Breast epithelium (tissue), 4 donors: ENCODE data around the gene LPP. TPM values are rescaled to one million over a fixed set of nuclear protein-coding genes. Genes with fewer than 3 reads are reported as not detected.

Source experiments
- DNase-seq, 2 donors: peaks; one replicate each; pipeline ENCODE4 v3.0.0-alpha.2; 2019; ENCODE audit warnings: low spot score in 2 of 2
- H3K27ac ChIP-seq, 2 donors: fragments of 200-600 bp; sonication (generic) in 1 of 2; one replicate each; pipeline ENCODE4 v1.5.1; 2016 to 2019; ENCODE audit warnings: mild to moderate bottlenecking in 1 of 2
- H3K27me3 ChIP-seq, 2 donors: fragments of 200-600 bp; sonication (generic) in 1 of 2; one replicate each; pipeline versions ENCODE4 v1.5.1 to v1.6.0; 2017 to 2019; ENCODE audit warnings: control low read depth in 1 of 2, mild to moderate bottlenecking in 1 of 2
- H3K36me3 ChIP-seq: fragments of 200-600 bp; one replicate; pipeline ENCODE4 v1.5.1; 2019
- H3K4me1 ChIP-seq, 2 donors: fragments of 200-600 bp; sonication (generic); one replicate each; pipeline ENCODE4 v1.5.1; 2016 to 2019; ENCODE audit warnings: control low read depth in 1 of 2
- H3K4me3 ChIP-seq, 3 donors: fragments of 200-600 bp; sonication (generic); 1 replicate in 2 of 3; 2 replicates in 1 of 3; pipeline ENCODE4 v1.5.1; 2016 to 2019; ENCODE audit warnings: mild to moderate bottlenecking in 3 of 3, moderate library complexity in 2 of 3
- H3K9me3 ChIP-seq, 2 donors: fragments of 200-600 bp; sonication (generic) in 1 of 2; one replicate each; pipeline ENCODE4 v1.5.1; 2016 to 2019; ENCODE audit warnings: control low read depth in 1 of 2
- CTCF ChIP-seq, 3 donors: fragments of 450-650 bp; IDR thresholded peaks; one replicate each; pipeline ENCODE4 v1.5.1; 2016 to 2017; ENCODE audit warnings: antibody characterized with exemption in 3 of 3, mild to moderate bottlenecking in 3 of 3, moderate library complexity in 3 of 3
- POLR2A ChIP-seq: fragments of 450-650 bp; IDR thresholded peaks from one replicate; pipeline ENCODE4 v1.6.1; 2016; ENCODE audit warnings: antibody characterized with exemption, mild to moderate bottlenecking, moderate library complexity
- POLR2AphosphoS5 ChIP-seq, 3 donors: sonication (generic); formaldehyde crosslinking; IDR thresholded peaks; one replicate each; pipeline ENCODE4 v1.6.1; 2017; ENCODE audit warnings: antibody characterized with exemption in 3 of 3
- intact Hi-C: fragments of 100-400 bp; cut with DNase I; formaldehyde crosslinking; loops from one replicate; pipeline ENCODE4 v1.15.1; 2023; ENCODE audit warnings: low total_unique reads
- total RNA-seq, 3 donors: library from RNA; depleted of rRNA; stranded (reverse); fragments of >200 nt; gene quantifications; one replicate each; pipeline ENCODE4 v1.1.0, GENCODE V29; 2016

LPP gene
- total RNA-seq, 3 donors from 2014 or later = 135 to 183 (median 147) TPM

GRCh38 chr3:188108703-188109412, 45.1 kb upstream of the LPP start:
- DNase-seq = no peak
- H3K9me3 ChIP-seq = no peaks in the 10 kb centered on the region
- no peaks in the 10 kb centered on the region for H3K27me3 ChIP-seq
- TF ChIP-seq CTCF (IDR thresholded peaks at IDR 0.05) (no peak), POLR2A (no peak), POLR2AphosphoS5 (IDR thresholded peaks at IDR 0.05) (no peak)
- no peak overlapping the region for H3K27ac ChIP-seq
- no peaks in the 10 kb centered on the region for H3K4me1 ChIP-seq
- intact Hi-C loops = no loop called here
- H3K36me3 ChIP-seq = no peaks in the 10 kb centered on the region
- no peak overlapping the region for H3K4me3 ChIP-seq

DNA sequence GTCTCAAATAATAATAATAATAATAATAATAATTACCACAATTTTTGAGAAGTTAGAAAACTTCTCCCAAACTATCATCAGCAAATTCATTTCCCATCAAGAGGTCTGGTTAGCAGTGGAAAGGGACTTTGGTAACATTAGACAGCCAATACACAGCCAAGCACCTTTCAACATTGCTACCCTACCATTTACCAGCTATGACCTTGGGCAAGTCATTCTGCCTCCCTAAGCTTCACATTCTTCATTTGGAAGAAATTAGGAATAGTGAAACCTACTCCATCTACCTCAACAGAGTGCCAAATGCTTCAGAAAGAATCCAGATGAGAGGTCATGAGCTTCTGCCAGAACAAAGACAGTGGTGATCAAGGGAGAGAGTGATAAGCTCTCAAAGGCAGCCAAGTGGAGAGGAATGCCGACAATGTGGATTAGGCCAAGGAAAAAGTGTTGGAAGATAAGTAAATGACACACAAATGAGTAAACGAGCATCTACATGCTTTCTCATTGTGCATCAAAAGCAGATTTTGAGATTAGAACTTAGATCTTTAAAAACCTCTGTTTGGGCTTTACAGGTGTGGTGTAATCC, 42.9 kb upstream of the LPP start:
- intact Hi-C loops = no loop called here
- Histone ChIP-seq H3K4me3 (no peak overlapping the region), H3K9me3 (no peaks in the 10 kb centered on the region), H3K27ac (no peak overlapping the region), H3K36me3 (no peaks in the 10 kb centered on the region), H3K4me1 (no peaks in the 10 kb centered on the region), H3K27me3 (no peaks in the 10 kb centered on the region)
- no peak for DNase-seq
- TF ChIP-seq POLR2AphosphoS5 (IDR thresholded peaks at IDR 0.05) = no peak
- TF ChIP-seq POLR2A = no peak
- no peak for TF ChIP-seq CTCF (IDR thresholded peaks at IDR 0.05)

GRCh38 chr3:188113756-188114155, 40.2 kb upstream of the LPP start:
- no peak for TF ChIP-seq POLR2AphosphoS5 (IDR thresholded peaks at IDR 0.05)
- no peak for TF ChIP-seq POLR2A
- TF ChIP-seq CTCF (IDR thresholded peaks at IDR 0.05) = no peak
- no peaks in the 10 kb centered on the region for H3K36me3 ChIP-seq
- DNase-seq = no peak

DNA sequence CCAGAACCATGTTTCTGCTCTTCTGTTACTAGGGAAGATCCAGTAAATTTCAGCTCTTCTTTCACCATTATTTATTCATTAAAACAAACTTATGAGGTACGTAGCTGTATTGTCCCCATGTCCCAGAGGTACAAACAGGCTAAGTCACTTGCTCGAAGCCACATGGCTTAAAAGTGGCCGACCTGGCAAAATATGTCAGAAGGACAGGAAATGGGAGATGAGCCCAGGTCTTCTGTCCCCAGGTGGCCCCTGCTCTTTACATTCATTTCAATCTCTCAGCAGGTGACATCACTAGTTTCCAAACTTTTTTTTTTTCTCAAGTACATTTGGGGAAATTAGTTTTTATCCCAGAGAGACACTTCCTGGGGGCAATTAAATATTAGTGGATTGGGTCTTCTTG, 34.1 kb upstream of the LPP start:
- Histone ChIP-seq H3K9me3 (no peaks in the 10 kb centered on the region), H3K27ac (no peak overlapping the region), H3K36me3 (no peaks in the 10 kb centered on the region), H3K4me1 (no peaks in the 10 kb centered on the region), H3K4me3 (no peak overlapping the region), H3K27me3 (no peaks in the 10 kb centered on the region)
- intact Hi-C loops = no loop called here
- DNase-seq = no peak
- TF ChIP-seq POLR2A (no peak), POLR2AphosphoS5 (IDR thresholded peaks at IDR 0.05) (no peak), CTCF (IDR thresholded peaks at IDR 0.05) (no peak)

More at GRCh38 chr3:188113756-188114155, 40.2 kb upstream of the LPP start:
- Histone ChIP-seq H3K9me3 (no peaks in the 10 kb centered on the region), H3K4me1 (no peaks in the 10 kb centered on the region), H3K4me3 (no peak overlapping the region), H3K27me3 (no peaks in the 10 kb centered on the region), H3K27ac (no peak overlapping the region)
- intact Hi-C loops = no loop called here

DNA sequence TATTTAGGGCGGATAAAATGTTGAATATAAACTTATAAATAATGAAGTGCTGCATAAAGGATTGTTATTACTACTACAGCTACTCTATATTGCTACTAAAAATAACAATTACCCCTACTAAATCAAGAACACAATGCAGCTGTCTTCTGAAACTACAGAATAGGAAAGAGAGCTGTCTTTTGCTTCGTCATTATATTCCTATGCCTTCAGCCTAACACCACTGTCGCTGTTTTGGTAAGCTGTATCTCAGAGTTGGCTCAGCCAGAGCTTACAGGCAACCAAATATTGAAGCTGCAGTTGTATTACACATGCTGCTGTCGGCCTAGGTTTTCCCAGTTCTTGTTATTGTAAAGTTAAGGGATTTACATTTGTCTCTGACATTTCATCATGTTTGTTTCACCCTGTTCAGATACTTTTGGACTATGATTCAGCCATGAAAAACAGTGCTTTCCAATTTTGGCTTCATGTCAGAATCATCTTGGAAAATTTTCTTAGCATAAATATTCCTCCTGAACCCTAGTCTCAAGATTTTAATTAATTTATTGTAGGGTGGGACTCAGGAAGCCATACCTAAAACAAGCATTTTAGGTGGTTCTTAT, 31.3 kb upstream of the LPP start:
- Histone ChIP-seq H3K4me3 (no peak overlapping the region), H3K36me3 (no peaks in the 10 kb centered on the region), H3K27me3 (no peaks in the 10 kb centered on the region), H3K4me1 (no peaks in the 10 kb centered on the region), H3K9me3 (no peaks in the 10 kb centered on the region), H3K27ac (no peak overlapping the region)
- intact Hi-C loops = no loop called here
- no peak for DNase-seq
- no peak for TF ChIP-seq POLR2A
- no peak for TF ChIP-seq CTCF (IDR thresholded peaks at IDR 0.05)
